Small intestine (tissue), 7 donors: Measurements from ENCODE around the gene EXOG. TPM values are rescaled to one million over a fixed set of nuclear protein-coding genes. Genes with fewer than 3 reads are reported as not detected.
A peak's percentile ranks its signal among the peaks of the same experiment; 100 is the strongest.

ENCODE experiments used
- DNase-seq, 2 donors: peaks; one replicate each; pipeline versions ENCODE4 v3.0.0 to v3.0.0-alpha.2; 2013
- FAIRE-seq: peaks from 2 replicates; lab custom pipeline; 2012; peaks lifted over from hg19 to GRCh38; lab: Jason Lieb, UNC
- H3K27ac ChIP-seq, 3 donors: one replicate each; pipeline ENCODE4 v1.5.1; 2013; ENCODE audit warnings: low read length in 2 of 3, mild to moderate bottlenecking in 2 of 3, control low read depth in 1 of 3, inconsistent platforms in 1 of 3, low read depth in 1 of 3, moderate library complexity in 1 of 3
- H3K27me3 ChIP-seq, 3 donors: one replicate each; pipeline ENCODE4 v1.6.1; 2013; ENCODE audit warnings: low read length in 3 of 3, inconsistent platforms in 1 of 3; ENCODE audit not compliant: control insufficient read depth in 3 of 3, insufficient read depth in 3 of 3
- H3K36me3 ChIP-seq, 3 donors: one replicate each; pipeline ENCODE4 v1.6.1; 2013; ENCODE audit warnings: low read length in 3 of 3, inconsistent platforms in 1 of 3, low read depth in 1 of 3, mild to moderate bottlenecking in 1 of 3, moderate library complexity in 1 of 3; ENCODE audit not compliant: control insufficient read depth in 3 of 3, insufficient read depth in 2 of 3
- H3K4me1 ChIP-seq, 3 donors: one replicate each; pipeline ENCODE4 v1.6.1; 2013; ENCODE audit warnings: low read length in 2 of 3, inconsistent platforms in 1 of 3, low read depth in 1 of 3, mild to moderate bottlenecking in 1 of 3, moderate library complexity in 1 of 3; ENCODE audit not compliant: control insufficient read depth in 3 of 3, insufficient read depth in 2 of 3
- H3K4me3 ChIP-seq, 3 donors: one replicate each; pipeline ENCODE4 v1.5.1; 2013; ENCODE audit warnings: low read length in 3 of 3, control low read depth in 1 of 3, inconsistent platforms in 1 of 3, low read depth in 1 of 3, mild to moderate bottlenecking in 1 of 3, moderate library complexity in 1 of 3
- H3K9me3 ChIP-seq, 2 donors: one replicate each; pipeline ENCODE4 v1.6.1; 2013; ENCODE audit warnings: low read depth in 1 of 2, low read length in 1 of 2; ENCODE audit not compliant: control insufficient read depth in 2 of 2, insufficient read depth in 1 of 2
- WGBS, 3 donors: extraction: QIAGEN DNeasy Blood & Tissue Kit; methylation state at CpG; one replicate each; pipeline ENCODE4 v1.1.7; 2013; 5-methylcytosine and 5-hydroxymethylcytosine counted together
- polyA plus RNA-seq, 4 donors: library from polyadenylated mRNA; stranded (reverse) in 3 of 4; unstranded in 1 of 4; fragments of 200-250 nt in 3 of 4; fragments of 120-200 nt in 1 of 4; gene quantifications; one replicate each; pipeline versions ENCODE4 v1.2.1 to v1.2.3, GENCODE V29; 2013
- donor health status: healthy with polysubstance abuse.
- donor health status: control.
- donor health status: control.
- donor health status: Bipolar disorder and iron deficiency.
- donor health status: healthy.

Gene EXOG
- polyA plus RNA-seq, 4 donors: 1.3 to 9.3 (median 3.7) TPM

GRCh38 chr3:38476157-38476756, 19.9 kb upstream of the EXOG start:
- no peak for DNase-seq
- Histone ChIP-seq H3K36me3 (peaks cover 0 to 56% (median 2%) of the 10 kb centered on the region in 3 donors), H3K27me3 (no peaks in the 10 kb centered on the region), H3K27ac (no peak overlapping the region), H3K4me3 (no peak overlapping the region), H3K9me3 (no peaks in the 10 kb centered on the region), H3K4me1 (peaks cover 0 to 21% (median 2%) of the 10 kb centered on the region in 3 donors)
- WGBS, 3 donors: 75 to 80% (median 76%) methylated on average over 5 of the region's 5 CpGs
- no peak for FAIRE-seq

GRCh38 chr3:38477057-38477820, 18.9 kb upstream of the EXOG start:
- H3K27ac ChIP-seq: no peak overlapping the region
- no peak overlapping the region for H3K4me3 ChIP-seq
- H3K36me3 ChIP-seq: peaks cover 0 to 59% (median 5%) of the 10 kb centered on the region in 3 donors
- no peaks in the 10 kb centered on the region for H3K27me3 ChIP-seq
- peaks cover 0 to 12% (median 2%) of the 10 kb centered on the region in 3 donors for H3K4me1 ChIP-seq
- DNase-seq (no peak), FAIRE-seq (no peak)
- no peaks in the 10 kb centered on the region for H3K9me3 ChIP-seq
- WGBS, 3 donors: 92 to 93% (median 92%) methylated on average over 20 to 21 of the region's 21 CpGs

GRCh38 chr3:38477839-38478450, 18.2 kb upstream of the EXOG start:
- Histone ChIP-seq H3K36me3 (peaks cover 5 to 59% (median 8%) of the 10 kb centered on the region in 3 donors), H3K27ac (no peak overlapping the region), H3K9me3 (no peaks in the 10 kb centered on the region), H3K4me1 (peaks cover 0 to 6% (median 2%) of the 10 kb centered on the region in 3 donors), H3K4me3 (no peak overlapping the region), H3K27me3 (no peaks in the 10 kb centered on the region)
- 88 to 90% (median 90%) methylated on average over 14 to 15 of the region's 15 CpGs for WGBS, 3 donors
- DNase-seq (no peak), FAIRE-seq (no peak)

- H3K4me1 ChIP-seq: no peaks in the 10 kb centered on the region
- 84 to 91% (median 88%) methylated on average over 9 of the region's 9 CpGs for WGBS, 3 donors
- no peak for FAIRE-seq
- DNase-seq: no peak
- no peak overlapping the region for H3K27ac ChIP-seq
- no peak overlapping the region for H3K4me3 ChIP-seq
- H3K36me3 ChIP-seq: peaks cover 7 to 63% (median 8%) of the 10 kb centered on the region in 3 donors
- H3K27me3 ChIP-seq: no peaks in the 10 kb centered on the region
- no peaks in the 10 kb centered on the region for H3K9me3 ChIP-seq
Measured at GRCh38 chr3:38478901-38479300, 17.2 kb upstream of the EXOG start.

- Histone ChIP-seq H3K9me3 (no peaks in the 10 kb centered on the region), H3K4me1 (no peaks in the 10 kb centered on the region), H3K27ac (no peak overlapping the region), H3K27me3 (no peaks in the 10 kb centered on the region), H3K36me3 (peaks cover 7 to 68% (median 8%) of the 10 kb centered on the region in 3 donors), H3K4me3 (no peak overlapping the region)
- 67 to 74% (median 71%) methylated on average over 10 of the region's 10 CpGs for WGBS, 3 donors
- FAIRE-seq: no peak
- peak; percentile 67 to 72 for DNase-seq
Measured at GRCh38 chr3:38479431-38480092, 16.6 kb upstream of the EXOG start.

- Histone ChIP-seq H3K27me3 (no peaks in the 10 kb centered on the region), H3K9me3 (no peaks in the 10 kb centered on the region), H3K27ac (no peak overlapping the region), H3K4me1 (no peaks in the 10 kb centered on the region), H3K4me3 (no peak overlapping the region), H3K36me3 (peaks cover 7 to 70% (median 8%) of the 10 kb centered on the region in 3 donors)
- WGBS, 3 donors: 62 to 78% (median 67%) methylated on average over 3 of the region's 3 CpGs
- DNase-seq (no peak), FAIRE-seq (no peak)
Measured at GRCh38 chr3:38480093-38480445, 16.1 kb upstream of the EXOG start.

- H3K27me3 ChIP-seq: no peaks in the 10 kb centered on the region
- H3K4me3 ChIP-seq: no peak overlapping the region
- H3K4me1 ChIP-seq: no peaks in the 10 kb centered on the region
- peaks cover 7 to 73% (median 8%) of the 10 kb centered on the region in 3 donors for H3K36me3 ChIP-seq
- no peak for DNase-seq
- no peak for FAIRE-seq
- no peak overlapping the region for H3K27ac ChIP-seq
- 87 to 97% (median 92%) methylated on average over 2 of the region's 2 CpGs for WGBS, 3 donors
- no peaks in the 10 kb centered on the region for H3K9me3 ChIP-seq
Measured at GRCh38 chr3:38480930-38481329, 15.2 kb upstream of the EXOG start.

GRCh38 chr3:38482951-38483350, 13.2 kb upstream of the EXOG start:
- Histone ChIP-seq H3K27me3 (no peaks in the 10 kb centered on the region), H3K27ac (no peak overlapping the region), H3K9me3 (no peaks in the 10 kb centered on the region), H3K4me1 (no peaks in the 10 kb centered on the region), H3K4me3 (no peak overlapping the region), H3K36me3 (peaks cover 7 to 75% (median 8%) of the 10 kb centered on the region in 3 donors)
- 85 to 94% (median 90%) methylated on average over 10 of the region's 10 CpGs for WGBS, 3 donors
- no peak for FAIRE-seq
- no peak for DNase-seq
